ENCODE measurements around the gene RBCK1.
"Not testable (repeated sequence)": the region's sequence is repeated elsewhere in the genome, so short reads cannot be mapped to it uniquely, and the experiment has no call there.

The RBCK1 gene

GRCh38 chr20:440148-440547 lies 32.0 kb downstream of the RBCK1 start:
- TF ChIP-seq, protein P1, sequence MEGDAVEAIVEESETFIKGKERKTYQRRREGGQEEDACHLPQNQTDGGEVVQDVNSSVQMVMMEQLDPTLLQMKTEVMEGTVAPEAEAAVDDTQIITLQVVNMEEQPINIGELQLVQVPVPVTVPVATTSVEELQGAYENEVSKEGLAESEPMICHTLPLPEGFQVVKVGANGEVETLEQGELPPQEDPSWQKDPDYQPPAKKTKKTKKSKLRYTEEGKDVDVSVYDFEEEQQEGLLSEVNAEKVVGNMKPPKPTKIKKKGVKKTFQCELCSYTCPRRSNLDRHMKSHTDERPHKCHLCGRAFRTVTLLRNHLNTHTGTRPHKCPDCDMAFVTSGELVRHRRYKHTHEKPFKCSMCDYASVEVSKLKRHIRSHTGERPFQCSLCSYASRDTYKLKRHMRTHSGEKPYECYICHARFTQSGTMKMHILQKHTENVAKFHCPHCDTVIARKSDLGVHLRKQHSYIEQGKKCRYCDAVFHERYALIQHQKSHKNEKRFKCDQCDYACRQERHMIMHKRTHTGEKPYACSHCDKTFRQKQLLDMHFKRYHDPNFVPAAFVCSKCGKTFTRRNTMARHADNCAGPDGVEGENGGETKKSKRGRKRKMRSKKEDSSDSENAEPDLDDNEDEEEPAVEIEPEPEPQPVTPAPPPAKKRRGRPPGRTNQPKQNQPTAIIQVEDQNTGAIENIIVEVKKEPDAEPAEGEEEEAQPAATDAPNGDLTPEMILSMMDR (conservative IDR thresholded peaks at IDR 0.05; ENCODE audit: control insufficient read depth, insufficient read depth, low read depth, low read length), result no peak
- no peak overlapping the region for H3K4me3 ChIP-seq (ENCODE audit: control insufficient read depth, low read depth, low read length)
- DNase-seq (ENCODE audit: low read depth), result no peak

- DNase-seq (ENCODE audit: low read depth), result peak; percentile 45
- H3K4me3 ChIP-seq (ENCODE audit: control insufficient read depth, low read depth, low read length), result no peak overlapping the region
- TF ChIP-seq, protein P1 (conservative IDR thresholded peaks at IDR 0.05; ENCODE audit: control insufficient read depth, insufficient read depth, low read depth, low read length), result no peak
Measured at GRCh38 chr20:440636-441035, 32.5 kb downstream of the RBCK1 start.

GRCh38 chr20:443223-443775 lies 35.2 kb downstream of the RBCK1 start:
- TF ChIP-seq, protein P1 (conservative IDR thresholded peaks at IDR 0.05; ENCODE audit: control insufficient read depth, insufficient read depth, low read depth, low read length), result no peak
- no peak for DNase-seq (ENCODE audit: low read depth)
- H3K4me3 ChIP-seq (ENCODE audit: control insufficient read depth, low read depth, low read length), result no peak overlapping the region

DNA sequence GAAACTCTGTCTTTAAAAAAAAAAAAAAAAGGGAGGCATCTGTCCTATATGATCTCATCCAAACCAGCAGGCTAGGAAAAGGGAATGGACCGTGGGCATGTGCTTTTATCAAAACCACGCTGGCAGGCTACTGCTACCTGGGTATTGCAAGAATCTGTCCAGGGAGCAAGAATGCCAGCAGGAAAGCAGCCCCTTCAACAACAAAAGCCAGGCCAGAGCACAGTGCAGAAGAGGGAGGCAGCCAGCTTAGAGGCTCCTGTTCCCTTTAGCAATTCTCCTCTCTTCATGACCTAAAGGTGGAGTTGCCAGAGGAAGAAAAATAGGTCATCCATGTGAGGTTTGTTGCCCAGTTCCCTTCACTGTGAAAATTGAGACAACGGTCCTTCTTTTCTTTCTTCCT lies 36.0 kb downstream of the RBCK1 start:
- TF ChIP-seq, protein P1 (conservative IDR thresholded peaks at IDR 0.05; ENCODE audit: control insufficient read depth, insufficient read depth, low read depth, low read length), result no peak
- no peak for DNase-seq (ENCODE audit: low read depth)
- no peak overlapping the region for H3K4me3 ChIP-seq (ENCODE audit: control insufficient read depth, low read depth, low read length)

DNA sequence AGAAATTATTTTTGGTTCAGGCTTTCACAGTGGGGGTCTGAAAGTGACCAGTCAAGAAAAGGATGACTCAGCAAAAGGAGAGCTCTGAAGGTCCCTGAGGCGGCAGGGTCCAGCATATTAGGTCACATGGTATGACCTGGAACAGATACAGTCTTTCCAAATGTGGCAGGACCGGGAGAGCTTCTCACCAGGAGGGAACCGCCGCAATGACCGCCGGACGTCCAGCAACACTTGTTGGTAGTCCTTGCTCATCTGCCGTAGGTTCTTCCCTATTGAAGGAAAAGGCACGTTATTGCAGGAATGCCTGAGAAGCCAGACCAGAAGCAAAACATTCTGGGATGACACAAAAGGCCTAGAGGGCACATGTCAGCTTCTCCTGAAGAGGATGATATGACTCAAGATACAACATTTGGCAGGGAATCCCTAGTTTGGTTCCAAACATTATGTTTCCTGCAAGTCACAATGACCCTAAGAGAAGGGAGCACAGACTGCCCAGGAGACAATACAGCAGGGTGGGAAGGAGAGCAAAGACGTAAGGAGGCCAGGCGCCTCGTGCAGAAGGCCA lies 36.8 kb downstream of the RBCK1 start:
- peak; percentile 86 for DNase-seq (ENCODE audit: low read depth)
- TF ChIP-seq, protein P1 (conservative IDR thresholded peaks at IDR 0.05; ENCODE audit: control insufficient read depth, insufficient read depth, low read depth, low read length), result no peak
- no peak overlapping the region for H3K4me3 ChIP-seq (ENCODE audit: control insufficient read depth, low read depth, low read length)

- no peak overlapping the region for H3K4me3 ChIP-seq (ENCODE audit: control insufficient read depth, low read depth, low read length)
- TF ChIP-seq, protein P1 (conservative IDR thresholded peaks at IDR 0.05; ENCODE audit: control insufficient read depth, insufficient read depth, low read depth, low read length), result no peak
Measured at GRCh38 chr20:445514-446336, 37.6 kb downstream of the RBCK1 start.

GRCh38 chr20:452021-452420 lies 43.9 kb downstream of the RBCK1 start:
- not testable (repeated sequence) for DNase-seq (ENCODE audit: low read depth); H3K4me3 ChIP-seq (ENCODE audit: control insufficient read depth, low read depth, low read length)

More at GRCh38 chr20:445514-446336, 37.6 kb downstream of the RBCK1 start:
- no peak for DNase-seq (ENCODE audit: low read depth)

Measured in fibroblast of mammary gland (primary cell).